KMS-11 (cell line): ENCODE results near the gene SIGLEC1.

Experiments
- H2AFZ ChIP-seq: fragments of 200-600 bp; sonication (generic); 2 replicates; pipeline ENCODE4 v1.6.1; 2016; ENCODE audit warnings: antibody characterized with exemption, mixed run types, low read depth
- H3K27ac ChIP-seq: fragments of 200-600 bp; sonication (generic); 2 replicates; pipeline ENCODE4 v1.6.1; 2016; ENCODE audit warnings: mild to moderate bottlenecking, mixed run types
- H3K27me3 ChIP-seq: fragments of 200-600 bp; sonication (generic); 2 replicates; pipeline ENCODE4 v1.6.1; 2017; ENCODE audit warnings: mild to moderate bottlenecking, low read depth, mixed run types, moderate library complexity; ENCODE audit not compliant: insufficient read depth
- H3K36me3 ChIP-seq: fragments of 200-600 bp; sonication (generic); 2 replicates; pipeline ENCODE4 v1.6.1; 2017; ENCODE audit warnings: mild to moderate bottlenecking, mixed run types; ENCODE audit not compliant: insufficient read depth
- H3K4me1 ChIP-seq: fragments of 200-600 bp; sonication (generic); 2 replicates; pipeline ENCODE4 v1.6.1; 2016; ENCODE audit warnings: mild to moderate bottlenecking, low read depth, mixed run types; ENCODE audit not compliant: poor library complexity, severe bottlenecking
- H3K4me2 ChIP-seq: fragments of 200-600 bp; sonication (generic); 2 replicates; pipeline ENCODE4 v1.7.0; 2016; ENCODE audit warnings: mild to moderate bottlenecking, mixed run types
- H3K4me3 ChIP-seq: fragments of 200-600 bp; sonication (generic); IDR thresholded peaks from 2 replicates; pipeline ENCODE4 v1.6.1; 2017; ENCODE audit warnings: low read depth, low read length, mixed read lengths; ENCODE audit not compliant: insufficient read depth
- H3K79me2 ChIP-seq: fragments of 200-600 bp; sonication (generic); 2 replicates; pipeline ENCODE4 v1.6.1; 2016; ENCODE audit warnings: low read depth, mixed run types; ENCODE audit not compliant: insufficient read depth
- H3K9ac ChIP-seq: fragments of 200-600 bp; sonication (generic); 2 replicates; pipeline ENCODE4 v1.6.1; 2016; ENCODE audit warnings: mild to moderate bottlenecking, mixed run types
- H4K20me1 ChIP-seq: fragments of 200-600 bp; sonication (generic); 2 replicates; pipeline ENCODE4 v1.6.1; 2016; ENCODE audit warnings: mild to moderate bottlenecking, mixed run types; ENCODE audit not compliant: insufficient read depth
- TF ChIP-seq, protein P1 (sequence below): fragments of 200-600 bp; sonication (generic); conservative IDR thresholded peaks from 2 replicates; pipeline ENCODE4 v1.6.1; 2017; ENCODE audit warnings: low read depth, mild to moderate bottlenecking, antibody characterized with exemption, low read length, moderate library complexity, mixed read lengths

SIGLEC1 gene

GRCh38 chr20:3670511-3670910 lies 41.9 kb downstream of the SIGLEC1 start:
- H3K27me3 ChIP-seq, result peaks cover 10% of the 10 kb centered on the region
- H3K9ac ChIP-seq, result no peak overlapping the region
- no peak overlapping the region for H2AFZ ChIP-seq
- H3K4me2 ChIP-seq, result no peak overlapping the region
- H3K27ac ChIP-seq, result no peak overlapping the region
- no peak overlapping the region for H3K4me3 ChIP-seq
- H4K20me1 ChIP-seq, result no peaks in the 10 kb centered on the region
- TF ChIP-seq, protein P1, sequence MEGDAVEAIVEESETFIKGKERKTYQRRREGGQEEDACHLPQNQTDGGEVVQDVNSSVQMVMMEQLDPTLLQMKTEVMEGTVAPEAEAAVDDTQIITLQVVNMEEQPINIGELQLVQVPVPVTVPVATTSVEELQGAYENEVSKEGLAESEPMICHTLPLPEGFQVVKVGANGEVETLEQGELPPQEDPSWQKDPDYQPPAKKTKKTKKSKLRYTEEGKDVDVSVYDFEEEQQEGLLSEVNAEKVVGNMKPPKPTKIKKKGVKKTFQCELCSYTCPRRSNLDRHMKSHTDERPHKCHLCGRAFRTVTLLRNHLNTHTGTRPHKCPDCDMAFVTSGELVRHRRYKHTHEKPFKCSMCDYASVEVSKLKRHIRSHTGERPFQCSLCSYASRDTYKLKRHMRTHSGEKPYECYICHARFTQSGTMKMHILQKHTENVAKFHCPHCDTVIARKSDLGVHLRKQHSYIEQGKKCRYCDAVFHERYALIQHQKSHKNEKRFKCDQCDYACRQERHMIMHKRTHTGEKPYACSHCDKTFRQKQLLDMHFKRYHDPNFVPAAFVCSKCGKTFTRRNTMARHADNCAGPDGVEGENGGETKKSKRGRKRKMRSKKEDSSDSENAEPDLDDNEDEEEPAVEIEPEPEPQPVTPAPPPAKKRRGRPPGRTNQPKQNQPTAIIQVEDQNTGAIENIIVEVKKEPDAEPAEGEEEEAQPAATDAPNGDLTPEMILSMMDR, result no peak
- no peaks in the 10 kb centered on the region for H3K4me1 ChIP-seq
- no peaks in the 10 kb centered on the region for H3K79me2 ChIP-seq
- no peaks in the 10 kb centered on the region for H3K36me3 ChIP-seq

- H3K4me3 ChIP-seq, result no peak overlapping the region
These were observed 42.6 kb downstream of the SIGLEC1 start for GRCh38 chr20:3669710-3670367.

GRCh38 chr20:3667434-3668037 lies 44.9 kb downstream of the SIGLEC1 start:
- H3K9ac ChIP-seq, result no peak overlapping the region
- H2AFZ ChIP-seq, result no peak overlapping the region
- H3K27ac ChIP-seq, result no peak overlapping the region
- TF ChIP-seq, protein P1, result no peak
- H4K20me1 ChIP-seq, result no peaks in the 10 kb centered on the region
- no peaks in the 10 kb centered on the region for H3K4me1 ChIP-seq
- H3K4me2 ChIP-seq, result no peak overlapping the region
- no peaks in the 10 kb centered on the region for H3K36me3 ChIP-seq
- H3K4me3 ChIP-seq, result no peak overlapping the region
- H3K27me3 ChIP-seq, result no peaks in the 10 kb centered on the region
- no peaks in the 10 kb centered on the region for H3K79me2 ChIP-seq

More at GRCh38 chr20:3669710-3670367, 42.6 kb downstream of the SIGLEC1 start:
- Histone ChIP-seq H2AFZ (no peak overlapping the region), H3K9ac (no peak overlapping the region), H3K27me3 (peaks cover 4% of the 10 kb centered on the region; the same call in 1 of the 2 replicates), H3K79me2 (no peaks in the 10 kb centered on the region), H3K4me2 (no peak overlapping the region), H3K36me3 (no peaks in the 10 kb centered on the region), H3K27ac (no peak overlapping the region), H4K20me1 (no peaks in the 10 kb centered on the region), H3K4me1 (no peaks in the 10 kb centered on the region)
- TF ChIP-seq, protein P1, result no peak

DNA sequence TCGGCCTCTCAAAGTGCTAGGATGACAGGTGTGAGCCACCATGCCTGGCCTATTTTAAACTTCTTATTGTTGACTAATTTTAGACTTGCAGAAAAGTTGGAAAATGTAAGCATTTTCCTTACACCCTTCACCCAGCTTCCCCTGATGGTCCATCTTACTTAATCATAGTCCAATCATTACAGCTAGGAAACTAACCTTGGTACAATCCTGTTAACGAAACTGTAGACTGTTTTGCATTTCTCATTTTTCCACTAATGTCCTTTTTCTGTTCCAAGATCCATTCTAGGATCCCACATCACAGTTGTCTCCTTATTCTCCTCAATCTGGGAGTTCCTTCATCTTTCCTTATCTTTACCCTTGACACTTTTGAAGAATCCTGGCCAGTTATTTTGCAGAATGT lies 48.5 kb downstream of the SIGLEC1 start:
- Histone ChIP-seq H3K4me1 (no peaks in the 10 kb centered on the region), H3K27ac (no peak overlapping the region), H3K4me3 (no peak overlapping the region), H3K4me2 (no peak overlapping the region), H3K27me3 (no peaks in the 10 kb centered on the region), H3K36me3 (no peaks in the 10 kb centered on the region), H2AFZ (no peak overlapping the region), H3K9ac (no peak overlapping the region), H4K20me1 (no peaks in the 10 kb centered on the region), H3K79me2 (no peaks in the 10 kb centered on the region)
- TF ChIP-seq, protein P1, result no peak
